NCI-H146 (cell line): ENCODE data around the gene RDH5.
"Not testable (repeated sequence)": the region's sequence is repeated elsewhere in the genome, so short reads cannot be mapped to it uniquely, and the experiment has no call there.

Experiments
- DNase-seq: peaks from one replicate; lab custom pipeline; 2025; lab: John Stamatoyannopoulos, UW

RDH5 gene

GRCh38 chr12:55745361-55746173 is 25.4 kb downstream of the RDH5 start:
- DNase-seq = no peak

DNA sequence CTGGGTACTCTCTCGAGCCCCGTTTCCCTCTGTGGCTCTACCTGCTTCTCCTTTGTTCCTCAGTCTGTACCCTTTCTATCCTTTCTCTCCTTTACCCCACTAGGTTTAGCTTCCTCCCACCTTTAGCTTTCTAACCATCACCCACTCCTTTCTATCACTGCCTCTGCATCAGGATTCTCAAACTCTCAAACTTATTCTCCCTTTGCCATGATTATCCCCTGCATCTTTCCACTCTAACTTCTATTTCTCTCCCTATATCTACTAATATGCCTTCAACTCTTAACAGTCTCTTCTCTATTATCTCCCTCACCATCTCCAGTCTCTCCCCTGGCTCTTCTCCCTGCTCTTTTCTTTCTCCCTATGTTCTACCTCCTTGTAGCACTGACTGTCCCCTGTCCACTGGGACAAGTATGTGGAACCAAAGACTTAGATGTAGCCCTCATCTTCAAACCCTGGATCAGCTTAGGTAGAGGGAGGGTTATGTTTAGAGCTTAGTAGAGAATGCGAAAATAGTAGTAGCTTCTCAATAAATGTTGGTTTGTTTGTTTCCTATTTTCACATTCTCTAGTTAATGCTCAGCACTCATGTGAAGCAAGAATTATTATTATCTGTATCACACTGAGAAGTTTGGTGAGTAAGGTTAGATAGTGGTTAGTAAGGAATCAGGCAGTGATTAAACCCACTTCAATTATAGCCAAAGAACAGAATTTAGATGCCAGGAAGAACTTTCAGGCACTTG is 26.1 kb downstream of the RDH5 start:
- DNase-seq = no peak

GRCh38 chr12:55746913-55747231 is 26.7 kb downstream of the RDH5 start:
- no peak for DNase-seq

DNA sequence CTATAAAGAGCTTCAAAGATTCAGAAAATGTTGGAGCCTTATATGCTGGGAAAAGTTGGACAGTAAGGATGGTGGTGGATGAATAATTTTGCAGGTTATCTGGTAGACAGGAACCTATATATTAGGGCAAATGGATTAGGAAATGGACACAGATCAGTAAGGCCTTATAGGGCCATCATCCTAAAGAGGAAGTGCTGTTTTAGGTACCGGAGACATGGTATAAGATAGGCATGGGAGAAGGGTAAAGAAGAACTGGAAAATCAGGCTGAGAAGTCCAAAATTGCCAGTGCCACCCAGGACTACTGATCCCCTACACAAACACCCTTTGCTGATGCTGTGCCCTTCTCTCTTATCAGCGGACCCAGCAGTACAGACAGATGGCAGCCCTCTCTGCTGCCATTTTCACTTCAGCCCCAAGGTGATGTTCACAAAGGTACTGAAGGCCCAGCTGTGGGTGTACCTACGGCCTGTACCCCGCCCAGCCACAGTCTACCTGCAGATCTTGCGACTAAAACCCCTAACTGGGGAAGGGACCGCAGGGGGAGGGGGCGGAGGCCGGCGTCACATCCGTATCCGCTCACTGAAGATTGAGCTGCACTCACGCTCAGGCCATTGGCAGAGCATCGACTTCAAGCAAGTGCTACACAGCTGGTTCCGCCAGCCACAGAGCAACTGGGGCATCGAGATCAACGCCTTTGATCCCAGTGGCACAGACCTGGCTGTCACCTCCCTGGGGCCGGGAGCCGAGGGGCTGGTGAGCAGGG is 28.2 kb downstream of the RDH5 start:
- DNase-seq = no peak

GRCh38 chr12:55755246-55755645 is 35.1 kb downstream of the RDH5 start:
- no peak for DNase-seq

DNA sequence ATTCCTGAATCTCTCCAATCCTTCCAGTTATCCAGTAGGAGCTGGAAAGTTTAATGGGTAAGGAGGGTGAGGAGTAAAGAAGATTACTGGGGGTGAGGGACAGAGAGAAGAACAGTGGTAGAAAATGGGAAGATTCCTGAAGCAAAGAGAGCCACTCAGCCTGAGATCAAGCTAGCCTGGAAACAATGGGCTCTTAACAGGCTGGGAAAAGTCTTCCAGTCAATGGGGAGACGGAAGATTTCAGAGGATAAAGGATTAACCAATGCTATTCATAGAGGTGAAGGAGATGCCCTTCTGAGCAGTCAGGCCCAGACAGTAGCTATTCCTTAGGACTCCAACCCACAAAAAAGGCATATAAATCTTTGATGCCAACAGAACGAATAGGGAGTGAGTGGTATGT is 37.5 kb downstream of the RDH5 start:
- no peak for DNase-seq

DNA sequence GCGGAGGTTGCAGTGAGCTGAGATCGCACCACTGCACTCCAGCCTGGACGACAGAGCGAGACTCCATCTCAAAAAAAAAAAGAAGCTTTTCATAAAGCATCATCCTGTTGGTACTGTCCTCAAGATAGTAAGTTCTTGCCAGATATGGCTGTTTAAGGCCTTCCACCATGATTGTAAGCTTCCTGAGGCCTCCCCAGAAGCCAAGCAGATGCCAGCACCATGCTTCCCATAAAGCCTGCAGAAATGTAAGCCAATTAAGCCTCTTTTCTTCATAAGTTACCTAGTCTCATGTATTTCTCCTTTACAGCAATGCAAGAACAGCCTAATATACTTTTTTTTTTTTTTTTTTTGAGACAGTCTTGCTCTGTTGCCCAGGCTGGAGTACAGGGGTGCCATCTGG is 38.4 kb downstream of the RDH5 start:
- DNase-seq = not testable (repeated sequence)

DNA sequence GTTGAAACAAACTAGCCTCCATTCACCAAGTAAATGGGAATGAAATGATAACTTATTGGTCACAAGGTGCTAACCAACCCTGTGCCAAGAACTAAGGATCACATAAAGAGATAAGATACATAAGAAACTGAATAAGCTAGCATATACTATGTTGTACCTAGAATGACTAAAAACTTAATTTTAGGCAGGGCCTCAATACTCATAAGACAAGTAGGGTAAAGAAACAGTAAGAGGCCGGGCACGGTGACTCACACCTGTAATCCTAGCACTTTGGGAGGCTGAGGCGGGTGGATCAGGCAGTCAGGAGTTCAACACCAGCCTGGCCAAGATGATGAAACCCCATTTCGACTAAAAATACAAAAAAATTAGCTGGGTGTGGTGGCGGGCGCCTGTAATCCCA is 40.5 kb downstream of the RDH5 start:
- no peak for DNase-seq

DNA sequence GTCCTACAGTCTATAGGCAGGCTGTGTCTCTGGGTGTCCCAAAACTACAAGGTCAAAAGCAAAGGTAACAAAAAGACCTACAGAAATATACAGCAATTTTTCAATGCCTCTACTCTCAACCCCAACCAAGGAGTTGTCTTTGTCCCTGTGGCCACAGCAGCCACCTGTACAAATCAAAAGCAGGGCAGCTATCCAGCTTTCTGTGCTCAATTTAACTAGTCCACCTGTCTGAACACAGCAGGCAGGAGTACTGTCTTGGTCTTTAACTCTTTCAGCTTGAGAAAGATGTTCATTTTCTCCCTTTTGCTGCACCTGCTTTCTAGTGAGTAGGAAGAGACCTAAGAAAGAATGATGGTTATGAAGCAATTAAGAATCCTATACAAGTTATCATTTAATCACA is 42.5 kb downstream of the RDH5 start:
- DNase-seq = peak; percentile 27

- no peak for DNase-seq
These were observed 45.6 kb downstream of the RDH5 start for GRCh38 chr12:55765736-55766290.

DNA sequence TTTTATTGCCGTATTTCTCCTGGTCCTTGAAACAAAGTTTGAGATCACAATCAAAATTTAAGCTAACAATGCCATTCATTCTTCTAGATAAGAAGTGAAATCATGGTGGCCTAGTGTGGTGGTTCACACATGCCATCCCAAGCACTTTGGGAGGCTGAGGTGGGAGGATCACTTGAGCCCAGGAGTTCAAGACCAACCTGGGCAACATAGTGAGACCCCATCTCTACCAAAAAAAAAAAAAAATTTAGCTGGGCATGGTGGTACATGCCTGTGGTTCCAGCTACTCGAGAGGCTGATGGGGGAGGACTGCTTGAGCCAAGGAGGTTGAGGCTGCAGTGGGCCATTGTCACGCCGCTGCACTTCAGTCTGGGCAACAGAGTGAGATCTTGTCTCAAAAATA is 47.0 kb downstream of the RDH5 start:
- DNase-seq = no peak

DNA sequence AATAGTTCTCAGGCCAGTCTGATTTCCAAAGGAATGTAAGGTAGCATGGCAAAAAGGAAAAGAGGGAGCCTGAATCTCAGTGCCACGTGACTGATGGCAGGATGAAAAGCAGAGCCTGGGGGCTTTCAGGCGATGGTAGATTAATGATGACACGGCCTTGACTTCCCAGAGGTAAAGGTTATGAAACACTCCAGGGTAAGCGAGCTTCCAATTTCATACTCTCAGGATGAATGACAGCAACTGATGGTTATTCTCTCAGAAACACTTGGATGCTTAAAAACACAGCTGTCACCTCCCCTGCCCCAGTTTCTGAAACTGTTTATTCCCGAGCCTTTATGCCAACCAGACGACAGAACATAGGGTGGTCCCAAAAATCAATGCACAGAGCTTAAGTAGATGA is 51.5 kb downstream of the RDH5 start:
- DNase-seq = no peak
